Choroid plexus epithelial cell (primary cell): Measurements from ENCODE around the gene OR51D1.

Source experiments
- DNase-seq: peaks from one replicate; pipeline ENCODE4 v3.0.0-alpha.2; 2010; ENCODE audit warnings: low read depth
- H3K4me3 ChIP-seq: 2 replicates; pipeline ENCODE4 v1.5.1; 2011; ENCODE audit warnings: low read depth, mild to moderate bottlenecking, control low read depth, low read length, moderate library complexity
- TF ChIP-seq, protein P1 (sequence below): conservative IDR thresholded peaks from 2 replicates; pipeline ENCODE4 v1.5.1; 2011; ENCODE audit warnings: low read depth, mild to moderate bottlenecking, control low read depth, inconsistent platforms, low read length, moderate library complexity

The OR51D1 gene, protein sequence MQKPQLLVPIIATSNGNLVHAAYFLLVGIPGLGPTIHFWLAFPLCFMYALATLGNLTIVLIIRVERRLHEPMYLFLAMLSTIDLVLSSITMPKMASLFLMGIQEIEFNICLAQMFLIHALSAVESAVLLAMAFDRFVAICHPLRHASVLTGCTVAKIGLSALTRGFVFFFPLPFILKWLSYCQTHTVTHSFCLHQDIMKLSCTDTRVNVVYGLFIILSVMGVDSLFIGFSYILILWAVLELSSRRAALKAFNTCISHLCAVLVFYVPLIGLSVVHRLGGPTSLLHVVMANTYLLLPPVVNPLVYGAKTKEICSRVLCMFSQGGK

DNA sequence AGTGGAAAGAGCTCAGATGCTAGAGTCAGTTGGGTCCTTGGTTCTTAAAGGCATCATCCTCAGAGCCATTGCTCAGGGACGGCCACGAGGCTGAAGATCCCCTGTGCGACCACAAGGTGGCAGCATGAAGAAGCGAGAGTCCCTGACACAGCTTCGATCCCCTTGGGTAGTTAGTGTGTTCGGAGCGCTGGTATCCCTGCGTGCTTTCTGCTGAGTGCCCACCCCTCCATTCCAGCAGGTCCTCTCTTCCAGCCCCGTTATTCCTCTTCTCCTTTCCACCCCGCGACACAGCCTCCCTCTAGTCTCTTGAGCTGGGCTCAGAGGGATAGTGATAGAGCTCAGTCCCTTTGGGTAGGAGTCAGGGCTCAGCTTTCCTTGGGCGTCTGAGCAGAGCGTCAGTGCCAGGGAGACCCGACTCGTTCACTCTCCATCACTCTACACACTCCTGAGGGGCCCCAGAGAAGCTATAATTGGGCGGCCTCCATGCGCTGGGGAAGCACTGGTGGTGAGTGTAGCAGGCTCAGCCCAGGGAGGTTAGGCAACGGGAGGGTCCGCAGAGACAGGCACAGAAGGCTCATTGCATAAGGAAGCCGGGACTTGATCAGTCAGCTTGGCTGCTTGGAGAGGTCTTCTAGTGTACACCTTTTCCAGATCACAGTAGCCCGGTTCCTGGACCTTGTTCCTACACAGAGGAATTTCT, at the start of gene OR51D1:
Gene OR51D1 (plus strand): TSS at position 516 of the 700 bp plus-strand sequence. CDS start 2,314 bp downstream, outside the sequence.
- H3K4me3 ChIP-seq: peak within 1 kb of the TSS; percentile 16
- peak; percentile 82 for DNase-seq
- TF ChIP-seq, protein P1, sequence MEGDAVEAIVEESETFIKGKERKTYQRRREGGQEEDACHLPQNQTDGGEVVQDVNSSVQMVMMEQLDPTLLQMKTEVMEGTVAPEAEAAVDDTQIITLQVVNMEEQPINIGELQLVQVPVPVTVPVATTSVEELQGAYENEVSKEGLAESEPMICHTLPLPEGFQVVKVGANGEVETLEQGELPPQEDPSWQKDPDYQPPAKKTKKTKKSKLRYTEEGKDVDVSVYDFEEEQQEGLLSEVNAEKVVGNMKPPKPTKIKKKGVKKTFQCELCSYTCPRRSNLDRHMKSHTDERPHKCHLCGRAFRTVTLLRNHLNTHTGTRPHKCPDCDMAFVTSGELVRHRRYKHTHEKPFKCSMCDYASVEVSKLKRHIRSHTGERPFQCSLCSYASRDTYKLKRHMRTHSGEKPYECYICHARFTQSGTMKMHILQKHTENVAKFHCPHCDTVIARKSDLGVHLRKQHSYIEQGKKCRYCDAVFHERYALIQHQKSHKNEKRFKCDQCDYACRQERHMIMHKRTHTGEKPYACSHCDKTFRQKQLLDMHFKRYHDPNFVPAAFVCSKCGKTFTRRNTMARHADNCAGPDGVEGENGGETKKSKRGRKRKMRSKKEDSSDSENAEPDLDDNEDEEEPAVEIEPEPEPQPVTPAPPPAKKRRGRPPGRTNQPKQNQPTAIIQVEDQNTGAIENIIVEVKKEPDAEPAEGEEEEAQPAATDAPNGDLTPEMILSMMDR: peak; percentile 95

DNA sequence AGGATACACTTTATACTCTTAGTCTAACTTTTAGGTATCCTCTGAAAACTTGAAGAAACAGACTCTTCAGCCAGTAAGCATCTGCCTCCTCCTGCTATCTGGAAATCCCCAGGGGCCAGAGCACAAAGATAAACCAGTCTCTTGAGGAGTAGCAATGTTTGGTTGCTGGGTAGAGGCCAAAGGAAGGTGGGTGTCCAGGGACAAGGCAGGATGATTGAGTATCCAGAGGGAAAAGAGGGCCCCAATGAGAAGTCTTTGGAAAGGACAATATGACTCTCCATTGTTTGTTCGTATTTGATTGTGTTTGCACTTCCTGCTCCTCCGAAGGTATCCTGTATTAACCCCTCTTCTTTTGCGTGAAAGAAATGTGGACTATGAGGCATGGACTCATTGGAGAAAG, 48.3 kb upstream of the OR51D1 start:
- TF ChIP-seq, protein P1: no peak
- DNase-seq: no peak
- H3K4me3 ChIP-seq: no peak overlapping the region

DNA sequence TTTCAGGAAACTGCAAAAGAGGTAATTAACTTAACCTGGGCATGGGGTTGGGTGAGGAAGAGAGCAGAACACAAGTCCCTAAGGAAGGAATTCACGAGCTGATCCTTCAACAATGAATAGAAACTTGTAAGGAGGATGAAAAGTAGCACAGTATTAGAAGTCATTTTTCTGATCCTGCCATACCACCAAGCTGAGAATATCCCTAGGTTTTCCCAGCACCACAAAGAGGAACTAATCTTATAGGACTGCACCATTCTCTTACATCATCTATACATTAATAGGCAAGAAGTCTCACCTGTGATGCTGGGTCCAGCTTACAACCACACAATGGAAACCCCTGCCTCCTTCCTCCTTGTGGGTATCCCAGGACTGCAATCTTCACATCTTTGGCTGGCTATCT, 43.5 kb upstream of the OR51D1 start, which contains the start of gene OR52I1:
Gene OR52I1 (plus strand): TSS at position 301 of the 400 bp plus-strand sequence. CDS start 0 bp downstream, at position 301.
- DNase-seq: no peak
- TF ChIP-seq, protein P1: no peak
- H3K4me3 ChIP-seq: no peak within 1 kb of the TSS

DNA sequence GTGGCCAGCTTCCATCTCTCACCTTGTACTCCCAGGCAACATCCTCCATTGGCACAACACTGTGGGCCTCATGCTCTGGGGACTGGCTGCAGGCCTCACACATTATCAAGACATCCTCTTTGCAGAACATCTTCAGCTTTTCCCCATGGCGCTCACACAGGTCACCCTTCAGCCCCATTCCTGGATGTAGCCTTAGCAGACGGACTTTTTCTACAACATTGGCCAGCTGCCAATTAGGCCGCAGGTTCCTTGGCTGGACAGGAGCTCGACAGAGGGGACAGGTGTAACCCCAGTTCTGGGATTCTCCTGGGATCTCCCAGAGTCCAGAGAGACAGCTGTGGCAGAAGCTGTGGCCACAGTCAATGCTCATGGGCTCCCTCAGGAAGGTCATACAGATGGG, 32.2 kb upstream of the OR51D1 start:
- no peak for DNase-seq
- no peak overlapping the region for H3K4me3 ChIP-seq
- TF ChIP-seq, protein P1: no peak

DNA sequence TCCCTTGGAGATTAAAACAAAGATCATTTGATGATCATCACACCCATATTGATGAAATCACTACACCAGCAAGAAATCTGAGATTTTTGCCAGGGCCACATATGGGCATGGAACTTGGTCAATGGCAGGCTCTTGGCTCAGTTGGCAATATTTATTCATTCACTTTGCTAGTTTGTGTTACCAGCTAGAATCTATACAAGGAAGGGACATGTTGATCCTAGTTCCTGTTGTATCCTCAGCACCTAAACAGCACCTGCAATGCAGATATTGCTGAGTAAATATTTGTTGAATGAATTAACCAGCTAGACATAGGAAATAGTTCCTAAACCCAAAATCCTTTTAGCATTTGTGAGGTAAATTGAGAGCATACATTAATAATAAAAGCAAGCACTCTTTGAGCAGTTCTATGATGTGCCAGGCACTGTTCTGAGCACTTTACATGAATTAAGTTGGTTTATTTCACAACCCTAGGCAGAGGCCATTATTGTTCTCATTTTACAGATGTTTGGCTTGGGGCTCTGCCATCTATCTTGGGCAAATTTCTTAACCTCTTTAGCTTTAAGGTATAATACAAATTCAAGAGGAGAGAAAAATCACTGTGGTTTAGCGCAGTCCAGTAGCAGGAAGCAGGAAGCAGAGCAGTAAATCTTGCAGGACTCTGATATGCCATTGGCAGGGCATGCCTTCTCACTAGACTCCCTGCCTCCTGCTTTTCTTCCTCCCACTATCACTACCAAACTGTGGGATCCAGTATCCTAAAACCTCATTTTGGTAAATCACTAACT, 30.9 kb upstream of the OR51D1 start:
- TF ChIP-seq, protein P1: no peak
- DNase-seq: peak; percentile 49
- H3K4me3 ChIP-seq: no peak overlapping the region

DNA sequence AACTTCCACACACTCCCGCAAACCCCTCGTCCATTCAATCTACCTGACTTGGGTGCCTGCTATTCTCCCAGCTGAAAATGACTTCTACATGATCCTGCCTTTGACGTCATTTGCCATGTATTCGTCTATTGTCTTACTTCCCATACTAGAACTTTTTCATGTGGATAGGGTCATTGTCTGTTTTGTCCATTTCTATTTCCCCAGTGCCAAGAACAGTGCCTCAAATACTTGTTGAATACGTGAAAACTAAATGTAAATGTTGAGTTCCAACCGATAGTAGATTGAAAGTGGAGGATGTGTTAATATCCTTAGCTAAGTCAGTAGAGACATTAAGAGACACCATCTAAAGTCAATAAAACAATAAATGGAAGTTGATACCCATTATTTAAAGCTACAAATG, 30.2 kb upstream of the OR51D1 start:
- no peak for DNase-seq
- H3K4me3 ChIP-seq: peak overlapping the region; percentile 83
- TF ChIP-seq, protein P1: no peak
